Upper lobe of left lung (tissue), 6 donors: Measurements from ENCODE around the gene PACSIN3. TPM values are rescaled to one million over a fixed set of nuclear protein-coding genes. Genes with fewer than 3 reads are reported as not detected.
A peak's percentile ranks its signal among the peaks of the same experiment; 100 is the strongest.

ENCODE experiments used
- ATAC-seq, 2 donors: fragments of 200-7000 bp; cut with Tn5 transposase; one replicate each; pipeline ENCODE4 v1.9.1; 2022; ENCODE audit warnings: mild to moderate bottlenecking in 2 of 2, moderate library complexity in 2 of 2; ENCODE audit not compliant: low FRiP score in 2 of 2
- DNase-seq, 2 donors: peaks; one replicate each; pipeline ENCODE4 v3.0.0-alpha.2; 2019 to 2020
- H3K27ac ChIP-seq, 4 donors: fragments of 200-600 bp; sonication (generic); one replicate each; pipeline ENCODE4 v1.5.1; 2016 to 2019
- H3K27me3 ChIP-seq, 4 donors: fragments of 200-600 bp; sonication (generic); one replicate each; pipeline ENCODE4 v1.5.1; 2017 to 2019
- H3K36me3 ChIP-seq, 4 donors: fragments of 200-600 bp; sonication (generic); one replicate each; pipeline ENCODE4 v1.5.1; 2016 to 2019
- H3K4me1 ChIP-seq, 4 donors: fragments of 200-600 bp; sonication (generic); one replicate each; pipeline ENCODE4 v1.5.1; 2018 to 2019
- H3K4me3 ChIP-seq, 4 donors: fragments of 200-600 bp; sonication (generic); one replicate each; pipeline ENCODE4 v1.5.1; 2017 to 2019; ENCODE audit warnings: mild to moderate bottlenecking in 2 of 4, moderate library complexity in 1 of 4
- H3K9me3 ChIP-seq, 4 donors: fragments of 200-600 bp; sonication (generic); one replicate each; pipeline ENCODE4 v1.5.1; 2018 to 2019
- EP300 ChIP-seq, 4 donors: sonication (generic); formaldehyde crosslinking; IDR thresholded peaks; one replicate each; pipeline ENCODE4 v1.5.1; 2017; ENCODE audit warnings: antibody characterized with exemption in 4 of 4, control low read depth in 2 of 4
- POLR2A ChIP-seq, 4 donors: fragments of 450-650 bp; IDR thresholded peaks; one replicate each; pipeline ENCODE4 v1.5.1; 2016 to 2017; ENCODE audit warnings: antibody characterized with exemption in 4 of 4, mild to moderate bottlenecking in 2 of 4
- POLR2AphosphoS5 ChIP-seq, 2 donors: sonication (generic); formaldehyde crosslinking; IDR thresholded peaks; one replicate each; pipeline ENCODE4 v1.5.1; 2017; ENCODE audit warnings: antibody characterized with exemption in 2 of 2
- WGBS, 2 donors: methylation state at CpG; one replicate each; pipeline ENCODE4 v1.1.5; 2017 to 2018; 5-methylcytosine and 5-hydroxymethylcytosine counted together
- total RNA-seq, 6 donors: library from RNA; depleted of rRNA in 4 of 6; stranded (reverse); fragments of >200 nt in 4 of 6; gene quantifications; one replicate each; pipeline versions ENCODE4 v1.1.0 to v1.2.1, GENCODE V29; 2016 to 2021
- TF ChIP-seq, protein P1 (sequence below), 6 experiments: fragments of 450-650 bp in 4 of 6; fragments of 200-600 bp in 2 of 6; sonication (generic) in 2 of 6; IDR thresholded peaks; one replicate each; pipeline ENCODE4 v1.5.1; 2016 to 2019; ENCODE audit warnings: antibody characterized with exemption in 6 of 6
- donor health status: DM: no; HTN: no; CAD: no; lungs with moderate emphysema.
- donor health status: DM: no; HTN: yes; CAD: no; lungs with severe emphysema.

Gene PACSIN3
- total RNA-seq, 6 donors from 2014 or later = 26.8 to 97.4 (median 52.8) TPM

DNA sequence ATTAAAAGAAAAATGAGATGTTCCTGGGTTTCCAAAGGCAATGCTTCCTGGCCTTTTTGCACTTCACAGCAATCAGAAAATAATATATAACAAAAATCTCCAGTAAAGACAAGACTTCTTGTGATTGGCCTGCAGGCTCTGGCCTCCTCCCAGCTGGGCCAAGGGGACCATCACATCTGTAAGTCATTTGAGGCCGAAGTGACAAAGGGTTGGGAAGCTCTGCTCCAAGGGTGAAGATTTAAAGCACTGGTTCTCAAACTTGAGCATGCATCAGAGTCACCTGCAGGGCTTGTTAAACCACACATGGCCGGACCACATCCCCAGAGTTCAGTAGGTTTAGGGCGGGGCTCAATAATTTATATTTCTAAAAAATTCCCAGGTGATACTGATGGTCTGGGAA, 41.7 kb downstream of the PACSIN3 start:
- no peak overlapping the region for H3K4me3 ChIP-seq
- no peaks in the 10 kb centered on the region for H3K27me3 ChIP-seq
- H3K9me3 ChIP-seq = no peaks in the 10 kb centered on the region
- WGBS, 2 donors = 90 to 93% methylated on average over 3 of the region's 3 CpGs
- peaks cover 0 to 3% (median 1%) of the 10 kb centered on the region in 4 donors for H3K4me1 ChIP-seq
- no peak for DNase-seq
- no peak overlapping the region for H3K27ac ChIP-seq
- TF ChIP-seq POLR2AphosphoS5 (IDR thresholded peaks at IDR 0.05) = no peak
- TF ChIP-seq, protein P1, sequence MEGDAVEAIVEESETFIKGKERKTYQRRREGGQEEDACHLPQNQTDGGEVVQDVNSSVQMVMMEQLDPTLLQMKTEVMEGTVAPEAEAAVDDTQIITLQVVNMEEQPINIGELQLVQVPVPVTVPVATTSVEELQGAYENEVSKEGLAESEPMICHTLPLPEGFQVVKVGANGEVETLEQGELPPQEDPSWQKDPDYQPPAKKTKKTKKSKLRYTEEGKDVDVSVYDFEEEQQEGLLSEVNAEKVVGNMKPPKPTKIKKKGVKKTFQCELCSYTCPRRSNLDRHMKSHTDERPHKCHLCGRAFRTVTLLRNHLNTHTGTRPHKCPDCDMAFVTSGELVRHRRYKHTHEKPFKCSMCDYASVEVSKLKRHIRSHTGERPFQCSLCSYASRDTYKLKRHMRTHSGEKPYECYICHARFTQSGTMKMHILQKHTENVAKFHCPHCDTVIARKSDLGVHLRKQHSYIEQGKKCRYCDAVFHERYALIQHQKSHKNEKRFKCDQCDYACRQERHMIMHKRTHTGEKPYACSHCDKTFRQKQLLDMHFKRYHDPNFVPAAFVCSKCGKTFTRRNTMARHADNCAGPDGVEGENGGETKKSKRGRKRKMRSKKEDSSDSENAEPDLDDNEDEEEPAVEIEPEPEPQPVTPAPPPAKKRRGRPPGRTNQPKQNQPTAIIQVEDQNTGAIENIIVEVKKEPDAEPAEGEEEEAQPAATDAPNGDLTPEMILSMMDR (IDR thresholded peaks at IDR 0.05) = no peak
- TF ChIP-seq POLR2A (IDR thresholded peaks at IDR 0.05) = no peak
- no peak for TF ChIP-seq EP300 (IDR thresholded peaks at IDR 0.05)
- peaks cover 0 to 5% (median 2%) of the 10 kb centered on the region in 4 donors for H3K36me3 ChIP-seq
- no peak for ATAC-seq

DNA sequence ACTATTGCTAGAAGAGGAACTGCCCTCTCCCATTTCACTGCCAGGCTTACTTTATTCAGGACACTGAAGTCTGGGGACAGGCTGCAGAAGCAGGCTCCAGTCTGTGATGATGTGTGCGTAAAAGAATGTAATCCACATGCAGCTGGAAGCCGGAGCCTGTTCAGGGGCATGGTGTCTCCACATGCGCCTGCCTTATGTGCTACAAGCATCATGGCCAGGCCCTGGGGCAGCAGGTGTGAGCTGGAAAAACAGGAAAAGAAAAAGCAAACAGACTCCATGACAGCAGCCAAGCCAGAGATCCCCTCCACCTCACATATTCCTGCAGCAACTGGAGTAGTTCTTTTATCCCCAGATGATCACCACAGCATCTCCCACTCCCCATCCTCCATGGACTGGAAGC, 42.9 kb downstream of the PACSIN3 start:
- Histone ChIP-seq H3K9me3 (no peaks in the 10 kb centered on the region), H3K4me3 (no peak overlapping the region), H3K27ac (no peak overlapping the region), H3K4me1 (peaks cover 0 to 3% (median 0%) of the 10 kb centered on the region in 4 donors), H3K36me3 (peaks cover 0 to 5% (median 2%) of the 10 kb centered on the region in 4 donors), H3K27me3 (no peaks in the 10 kb centered on the region)
- ATAC-seq = peak in 1 of 2 donors; percentile 85
- 64 to 81% methylated on average over 3 of the region's 3 CpGs for WGBS, 2 donors
- TF ChIP-seq EP300 (IDR thresholded peaks at IDR 0.05) = no peak
- TF ChIP-seq, protein P1 (IDR thresholded peaks at IDR 0.05) = no peak
- TF ChIP-seq POLR2AphosphoS5 (IDR thresholded peaks at IDR 0.05) = no peak
- TF ChIP-seq POLR2A (IDR thresholded peaks at IDR 0.05) = no peak
- DNase-seq = no peak

DNA sequence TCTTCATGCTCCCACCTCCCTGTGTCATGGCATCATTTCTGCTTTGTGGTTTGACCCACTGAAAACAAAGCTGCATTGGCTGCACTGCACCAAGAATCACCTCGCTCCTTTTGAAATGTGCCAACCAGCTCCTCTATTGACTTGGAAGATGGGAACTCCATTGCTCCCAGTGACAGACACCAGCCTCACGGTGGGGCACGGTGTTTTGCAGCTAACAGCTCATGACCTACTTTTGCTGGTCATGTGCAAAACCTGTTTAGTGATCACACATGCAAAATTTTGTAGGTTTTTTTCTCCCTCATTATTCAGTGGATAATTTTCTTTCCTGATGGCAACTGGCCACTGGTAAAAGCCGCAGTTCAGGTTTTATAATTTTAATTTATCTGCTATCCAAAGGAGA, 46.4 kb downstream of the PACSIN3 start:
- no peak for DNase-seq
- H3K9me3 ChIP-seq = no peaks in the 10 kb centered on the region
- H3K36me3 ChIP-seq = peaks cover 0 to 12% (median 5%) of the 10 kb centered on the region in 4 donors
- no peaks in the 10 kb centered on the region for H3K27me3 ChIP-seq
- WGBS, 2 donors = 92 to 93% methylated on average over 4 of the region's 4 CpGs
- no peak overlapping the region for H3K4me3 ChIP-seq
- no peak for TF ChIP-seq POLR2A (IDR thresholded peaks at IDR 0.05)
- TF ChIP-seq, protein P1 (IDR thresholded peaks at IDR 0.05) = no peak
- no peak overlapping the region for H3K27ac ChIP-seq
- ATAC-seq = no peak
- peaks cover 0 to 3% (median 0%) of the 10 kb centered on the region in 4 donors for H3K4me1 ChIP-seq

DNA sequence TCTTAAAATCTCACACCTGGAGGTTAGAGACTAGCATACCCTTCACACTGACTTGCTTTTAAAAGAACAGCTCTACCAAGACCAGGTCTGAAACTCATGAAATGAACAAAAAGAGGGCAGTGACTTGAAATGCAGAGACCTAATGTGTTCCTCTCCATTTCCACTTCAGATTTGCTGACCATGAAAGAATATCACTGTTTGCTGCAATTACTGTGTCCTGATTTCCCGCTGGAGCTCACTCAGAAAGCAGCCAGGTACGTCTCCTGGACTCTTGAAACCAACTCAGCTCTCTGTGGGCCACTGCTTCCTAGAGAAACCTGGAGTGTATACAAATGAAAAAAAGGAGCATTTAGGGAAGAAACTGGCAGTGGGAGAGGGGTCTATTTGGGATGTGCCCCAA, 48.8 kb downstream of the PACSIN3 start:
- no peaks in the 10 kb centered on the region for H3K9me3 ChIP-seq
- H3K4me3 ChIP-seq = no peak overlapping the region
- H3K4me1 ChIP-seq = no peaks in the 10 kb centered on the region
- no peak overlapping the region for H3K27ac ChIP-seq
- H3K36me3 ChIP-seq = peaks cover 0 to 12% (median 4%) of the 10 kb centered on the region in 4 donors
- WGBS, 2 donors = 95 to 98% methylated on average over 2 of the region's 2 CpGs
- no peaks in the 10 kb centered on the region for H3K27me3 ChIP-seq
- TF ChIP-seq, protein P1 (IDR thresholded peaks at IDR 0.05) = no peak
- no peak for TF ChIP-seq POLR2AphosphoS5 (IDR thresholded peaks at IDR 0.05)
- TF ChIP-seq POLR2A (IDR thresholded peaks at IDR 0.05) = no peak
- no peak for TF ChIP-seq EP300 (IDR thresholded peaks at IDR 0.05)
- no peak for DNase-seq
- ATAC-seq = no peak

DNA sequence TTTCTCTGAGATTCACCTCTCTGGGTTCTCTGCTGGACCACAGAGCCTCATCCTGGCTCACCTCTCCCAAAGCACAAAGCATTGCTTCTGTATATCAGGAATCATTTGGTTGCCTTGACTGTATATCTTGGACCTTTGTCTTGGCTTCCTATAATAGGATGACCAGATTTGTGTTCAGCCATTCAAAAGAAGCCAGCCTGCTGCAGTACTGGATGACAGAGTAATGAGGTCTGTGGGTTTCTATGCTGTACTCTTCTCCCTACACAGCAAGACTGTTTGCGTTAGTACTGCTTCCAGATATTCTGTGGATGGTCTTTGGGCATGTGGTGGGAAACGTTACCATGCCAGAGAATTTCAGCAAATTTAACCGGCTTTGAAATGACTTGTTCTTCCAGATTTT, 49.3 kb downstream of the PACSIN3 start:
- Histone ChIP-seq H3K27ac (no peak overlapping the region), H3K9me3 (no peaks in the 10 kb centered on the region), H3K27me3 (no peaks in the 10 kb centered on the region), H3K4me1 (no peaks in the 10 kb centered on the region), H3K36me3 (peaks cover 0 to 12% (median 4%) of the 10 kb centered on the region in 4 donors), H3K4me3 (no peak overlapping the region)
- DNase-seq (no peak), ATAC-seq (no peak)
- no peak for TF ChIP-seq EP300 (IDR thresholded peaks at IDR 0.05)
- TF ChIP-seq, protein P1 (IDR thresholded peaks at IDR 0.05) = no peak
- TF ChIP-seq POLR2AphosphoS5 (IDR thresholded peaks at IDR 0.05) = no peak
- TF ChIP-seq POLR2A (IDR thresholded peaks at IDR 0.05) = no peak
- WGBS, 2 donors = 88 to 91% methylated on average over 3 of the region's 3 CpGs
